Muscle layer of colon (tissue), 2 donors: ENCODE measurements around the gene POLR2E.
A peak's percentile ranks its signal among the peaks of the same experiment; 100 is the strongest.
"Not testable (repeated sequence)": the region's sequence is repeated elsewhere in the genome, so short reads cannot be mapped to it uniquely, and the experiment has no call there.

Experiments
- H3K27ac ChIP-seq: one replicate; pipeline ENCODE4 v1.7.0; 2013; ENCODE audit warnings: low read depth, mild to moderate bottlenecking, low read length, moderate library complexity
- H3K27me3 ChIP-seq, 2 donors: one replicate each; pipeline ENCODE4 v1.7.0; 2013; ENCODE audit warnings: low read length in 2 of 2, mild to moderate bottlenecking in 2 of 2; ENCODE audit not compliant: insufficient read depth in 2 of 2, control insufficient read depth in 1 of 2
- H3K36me3 ChIP-seq: one replicate; pipeline ENCODE4 v1.7.0; 2013; ENCODE audit warnings: mild to moderate bottlenecking, low read length; ENCODE audit not compliant: insufficient read depth
- H3K4me1 ChIP-seq: one replicate; pipeline ENCODE4 v1.7.0; 2013; ENCODE audit warnings: mild to moderate bottlenecking, low read length; ENCODE audit not compliant: insufficient read depth
- H3K4me3 ChIP-seq, 2 donors: one replicate each; pipeline ENCODE4 v1.7.0; 2013; ENCODE audit warnings: low read length in 2 of 2, low read depth in 1 of 2, mild to moderate bottlenecking in 1 of 2, moderate library complexity in 1 of 2
- H3K9ac ChIP-seq: one replicate; pipeline ENCODE4 v1.7.0; 2013; ENCODE audit warnings: low read length
- H3K9me3 ChIP-seq: one replicate; pipeline ENCODE4 v1.7.0; 2013; ENCODE audit warnings: mild to moderate bottlenecking, low read length
- donor health status: abdominal sarcoma.
- donor health status: Adenocarcinoma of cecum.

POLR2E gene

DNA sequence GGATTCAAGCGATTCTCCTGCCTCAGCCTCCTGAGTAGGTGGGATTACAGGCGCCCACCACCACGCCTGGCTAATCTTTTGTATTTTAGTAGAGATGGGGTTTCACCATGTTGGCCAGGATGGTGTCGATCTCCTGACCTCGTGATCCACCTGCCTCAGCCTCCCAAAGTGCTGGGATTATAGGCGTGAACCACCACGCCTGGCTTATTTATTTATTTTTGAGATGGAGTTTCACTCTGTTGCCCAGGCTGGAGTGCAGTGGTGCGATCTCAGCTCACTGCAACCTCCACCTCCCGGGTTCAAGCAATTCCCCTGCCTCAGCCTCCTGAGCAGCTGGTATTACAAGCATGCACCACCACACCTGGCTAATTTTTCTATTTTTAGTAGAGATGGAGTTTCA is 19.6 kb upstream of the POLR2E start:
- not testable (repeated sequence) for H3K27me3 ChIP-seq, H3K27ac ChIP-seq, H3K9me3 ChIP-seq, H3K4me3 ChIP-seq, H3K9ac ChIP-seq
- H3K4me1 ChIP-seq, result peaks cover 15% of the 10 kb centered on the region
- H3K36me3 ChIP-seq, result peaks cover 40% of the 10 kb centered on the region

DNA sequence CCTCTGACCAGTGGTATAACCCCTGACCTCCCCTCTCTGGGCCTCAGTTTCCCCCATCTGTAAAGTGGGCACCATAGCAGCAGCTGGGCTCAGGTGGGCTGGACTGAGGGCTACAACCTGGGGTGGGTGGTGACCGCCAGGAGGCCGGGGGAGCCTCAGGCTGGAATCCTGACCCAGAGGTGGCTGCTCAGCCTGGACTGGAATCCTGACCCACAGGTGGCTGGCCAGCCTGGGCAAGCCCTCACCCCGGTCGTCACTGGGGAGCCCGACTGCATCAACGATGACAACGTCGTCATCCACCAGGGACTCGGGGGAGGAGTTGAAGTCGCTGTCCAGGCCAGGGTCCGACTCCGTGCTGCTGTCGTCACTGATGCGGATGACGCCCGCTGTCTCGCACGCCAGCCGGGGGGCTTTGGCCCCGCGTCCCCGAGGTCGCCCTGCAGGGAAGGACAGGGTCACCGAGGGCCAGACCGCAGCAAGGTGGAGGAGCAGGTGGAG is 18.9 kb upstream of the POLR2E start:
- Histone ChIP-seq H3K27me3 (no peaks in the 10 kb centered on the region), H3K9ac (no peak overlapping the region), H3K4me3 (no peak overlapping the region), H3K36me3 (peaks cover 35% of the 10 kb centered on the region), H3K9me3 (no peaks in the 10 kb centered on the region), H3K4me1 (peaks cover 15% of the 10 kb centered on the region), H3K27ac (peak overlapping the region; percentile 59)

DNA sequence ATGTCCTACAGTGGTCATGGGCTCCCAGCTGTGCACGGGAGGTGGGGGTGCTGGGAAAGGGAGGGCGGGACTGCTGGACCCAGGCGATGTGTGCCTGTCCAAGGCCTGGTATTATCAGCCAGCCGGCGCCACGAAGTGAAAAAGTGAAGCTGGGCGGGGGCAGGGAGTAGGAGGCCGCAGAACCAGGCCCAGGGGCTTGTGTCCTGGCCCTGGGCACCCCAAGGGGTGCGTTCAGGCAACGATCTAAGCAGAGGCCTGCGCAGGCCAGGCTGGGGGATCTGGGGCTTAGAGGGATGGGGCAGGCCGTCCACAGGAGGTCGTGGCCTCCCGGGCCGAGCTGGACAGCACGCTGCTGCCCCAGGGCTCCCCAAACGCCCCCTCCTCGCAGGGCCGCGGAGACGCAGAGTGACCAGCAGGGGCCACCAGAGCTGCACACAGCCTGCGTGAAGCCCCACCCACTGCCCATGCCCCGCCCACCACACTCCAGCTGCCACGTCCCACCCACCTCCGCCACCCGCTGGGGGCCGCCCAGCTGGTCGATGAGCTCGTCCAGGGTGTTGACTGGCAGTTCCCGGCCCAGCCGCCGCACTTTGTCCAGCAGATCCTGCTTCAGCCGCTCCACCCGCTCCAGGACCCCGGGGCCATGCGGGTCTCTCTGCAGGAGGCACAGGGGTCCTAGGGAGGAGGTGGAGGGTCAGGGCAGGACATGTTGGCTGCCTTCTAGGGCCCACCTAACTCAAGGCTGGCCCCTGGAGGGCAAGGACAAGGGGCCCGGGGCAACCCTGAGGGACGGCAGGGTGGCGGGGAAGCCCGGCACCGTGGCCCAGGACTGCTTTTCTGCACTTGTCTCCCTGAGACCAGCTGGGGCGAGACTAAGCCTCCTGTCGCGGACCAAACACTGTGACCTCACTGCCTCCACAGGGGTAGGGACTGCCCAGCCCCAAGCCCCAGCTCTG is 18.1 kb upstream of the POLR2E start:
- Histone ChIP-seq H3K36me3 (peaks cover 28% of the 10 kb centered on the region), H3K4me1 (peaks cover 15% of the 10 kb centered on the region), H3K27me3 (no peaks in the 10 kb centered on the region), H3K9ac (no peak overlapping the region), H3K4me3 (no peak overlapping the region), H3K27ac (peak overlapping the region; percentile 59), H3K9me3 (no peaks in the 10 kb centered on the region)

DNA sequence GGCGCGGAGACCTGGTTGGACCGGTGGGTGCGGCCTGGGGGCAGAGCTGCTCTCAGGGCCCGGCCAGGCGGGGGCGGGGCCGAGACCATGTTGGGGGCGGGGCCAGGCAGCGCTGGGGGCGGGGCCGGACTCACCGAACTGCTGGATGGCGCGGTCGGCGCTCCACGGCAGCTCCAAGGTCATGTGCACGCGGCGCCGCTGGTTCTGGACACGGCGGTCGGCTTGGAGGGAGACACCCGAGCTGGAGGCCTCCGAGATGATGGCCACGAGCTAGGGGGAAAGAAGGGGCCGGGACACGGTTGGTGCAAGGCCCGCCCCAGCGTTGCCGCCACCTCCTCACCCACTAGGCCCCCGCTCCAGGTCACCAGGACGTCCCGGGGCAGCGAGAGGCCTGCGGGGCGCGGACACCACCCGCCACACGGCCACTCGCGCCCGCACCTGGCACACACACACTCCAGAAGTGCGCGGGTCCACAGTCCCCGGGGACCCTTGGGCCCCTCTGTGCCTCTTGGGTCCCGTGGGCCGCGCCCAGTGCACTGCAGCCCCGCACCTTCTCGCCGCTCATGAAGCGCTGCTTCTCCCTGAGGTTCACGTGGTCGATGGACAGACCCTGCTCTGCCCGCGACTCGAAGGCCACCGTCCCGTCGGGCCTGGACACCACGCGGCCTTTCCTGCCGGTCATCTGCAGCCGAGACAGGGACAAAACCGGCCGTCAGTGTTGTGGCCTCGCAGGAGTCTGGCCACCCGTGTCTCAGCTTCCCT is 17.3 kb upstream of the POLR2E start:
- peak overlapping the region; percentile 28 for H3K27ac ChIP-seq

DNA sequence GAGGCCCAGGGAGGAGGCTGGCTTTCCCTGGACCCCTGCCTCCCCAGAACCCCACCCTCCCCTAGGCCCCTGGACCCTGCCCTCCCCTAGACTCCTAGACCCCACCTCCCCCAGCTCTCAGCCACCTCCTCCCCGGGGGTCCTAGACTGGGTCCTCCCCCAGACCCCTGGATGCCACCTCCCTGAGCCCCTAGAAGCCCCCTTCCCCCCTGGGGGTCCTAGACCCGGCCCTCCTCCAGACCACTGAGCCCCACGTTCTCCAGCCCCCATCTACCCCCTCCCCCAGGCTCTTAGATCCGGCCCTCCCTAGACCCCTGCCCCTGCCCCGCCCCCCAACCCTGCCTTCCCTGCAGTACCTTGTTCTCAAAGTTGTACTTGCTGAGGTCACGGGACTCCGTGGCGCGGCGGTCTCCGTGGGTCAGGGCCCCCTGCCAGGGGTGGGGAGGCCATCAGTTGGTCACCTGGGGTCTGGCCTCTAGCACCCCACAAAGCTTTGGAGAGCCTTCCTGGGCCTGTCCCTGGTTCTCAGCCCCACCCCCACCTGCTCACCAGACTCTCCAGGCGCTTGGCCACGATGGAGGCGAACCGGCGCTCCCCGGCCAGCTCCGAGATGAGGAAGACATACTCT is 16.6 kb upstream of the POLR2E start:
- peaks cover 15% of the 10 kb centered on the region for H3K4me1 ChIP-seq
- H3K9ac ChIP-seq, result no peak overlapping the region
- no peaks in the 10 kb centered on the region for H3K9me3 ChIP-seq
- no peak overlapping the region for H3K4me3 ChIP-seq
- H3K27me3 ChIP-seq, result no peaks in the 10 kb centered on the region
- peaks cover 22% of the 10 kb centered on the region for H3K36me3 ChIP-seq
- peak overlapping the region; percentile 24 for H3K27ac ChIP-seq

More for the DNA sequence above, 17.3 kb upstream of the POLR2E start:
- H3K9ac ChIP-seq, result no peak overlapping the region
- H3K9me3 ChIP-seq, result no peaks in the 10 kb centered on the region
- peaks cover 15% of the 10 kb centered on the region for H3K4me1 ChIP-seq
- H3K27me3 ChIP-seq, result no peaks in the 10 kb centered on the region
- no peak overlapping the region for H3K4me3 ChIP-seq
- peaks cover 22% of the 10 kb centered on the region for H3K36me3 ChIP-seq

DNA sequence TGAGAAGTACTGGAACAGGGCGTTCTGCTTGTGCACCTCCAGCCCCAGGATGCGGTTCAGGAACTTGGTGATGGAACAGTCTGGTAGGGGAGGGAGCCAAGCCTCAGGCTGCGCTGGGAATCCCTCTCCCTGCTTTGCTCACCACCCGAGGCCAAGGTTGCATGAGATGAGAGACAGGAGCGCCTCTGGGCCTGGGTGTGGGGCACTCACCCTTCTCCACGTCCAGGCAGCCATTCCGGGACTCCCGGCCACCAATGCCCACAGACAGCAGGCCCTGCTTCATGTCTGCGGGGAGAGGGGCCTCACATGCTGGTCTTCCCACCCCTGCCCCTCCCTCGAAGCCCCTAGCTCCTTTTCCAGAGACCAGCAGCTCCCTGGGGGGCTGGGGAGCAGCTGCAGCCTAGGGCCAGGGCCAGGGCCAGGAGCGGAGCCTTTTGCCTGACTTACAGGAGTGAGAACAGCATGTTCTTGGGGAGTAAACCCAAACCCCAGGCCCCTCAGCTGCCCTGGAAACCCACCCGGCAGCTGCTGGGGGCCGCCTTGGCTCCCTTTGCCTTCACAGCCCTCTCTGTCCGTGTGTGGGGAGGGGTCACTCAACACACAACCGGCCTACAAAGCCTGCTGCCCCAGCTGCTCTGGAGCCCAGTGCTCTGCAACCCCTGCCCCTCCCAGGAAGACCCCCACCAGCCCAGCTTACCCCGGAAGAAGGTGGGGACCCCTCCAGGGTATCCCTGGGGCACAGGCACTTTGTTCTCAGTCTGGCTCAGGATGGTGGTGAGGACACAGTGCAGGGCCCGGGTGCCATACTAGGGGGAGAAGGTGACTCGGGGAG is 15.8 kb upstream of the POLR2E start:
- Histone ChIP-seq H3K27ac (peak overlapping the region; percentile 24), H3K9me3 (no peaks in the 10 kb centered on the region), H3K36me3 (peaks cover 22% of the 10 kb centered on the region)

DNA sequence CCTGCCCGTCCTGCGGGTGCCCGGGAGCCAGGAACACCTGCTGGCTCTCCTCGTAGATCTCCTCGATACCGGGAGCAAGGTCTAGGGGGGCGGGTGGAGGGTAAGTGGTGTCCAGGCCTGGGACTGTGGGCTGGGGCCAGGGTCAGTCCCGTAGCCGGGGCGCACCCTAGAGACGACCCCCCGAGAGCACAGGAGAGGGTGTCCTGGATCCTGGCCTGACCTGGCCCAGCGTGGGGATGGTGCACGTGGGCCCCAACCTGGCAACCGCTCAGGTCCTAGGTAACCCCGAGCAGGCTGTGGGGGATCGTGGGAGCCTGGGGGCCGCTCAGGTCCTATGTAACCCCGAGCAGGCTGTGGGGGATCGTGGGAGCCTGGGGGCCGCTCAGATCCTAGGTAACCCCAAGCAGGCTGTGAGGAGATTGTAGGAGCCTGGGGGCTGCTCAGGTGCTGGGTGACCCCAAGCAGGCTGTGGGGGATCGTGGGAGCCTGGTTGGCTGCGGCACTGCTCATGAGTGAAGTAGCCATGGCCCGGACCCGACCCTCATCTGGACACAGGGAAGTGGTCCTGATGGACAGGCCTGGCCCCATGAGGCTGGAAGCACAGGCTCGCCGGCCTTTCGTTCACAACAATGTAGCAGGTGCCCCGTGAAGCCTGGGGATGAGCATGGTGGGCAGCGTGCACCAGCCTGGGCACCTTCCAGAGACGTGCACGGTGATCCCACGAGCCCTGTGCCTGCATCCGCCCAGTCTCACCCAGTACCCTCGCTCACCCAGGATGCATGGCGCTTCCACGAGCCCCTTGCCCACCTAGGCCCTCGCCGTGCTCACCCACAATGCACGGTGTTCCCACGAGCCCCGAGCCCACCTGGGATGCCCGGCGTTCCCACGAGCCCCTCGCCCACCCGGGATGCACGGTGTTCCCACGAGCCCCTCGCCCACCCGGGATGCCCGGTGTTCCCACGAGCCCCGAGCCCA is 14.8 kb upstream of the POLR2E start:
- Histone ChIP-seq H3K9ac (no peak overlapping the region), H3K27me3 (no peaks in the 10 kb centered on the region), H3K4me1 (peaks cover 26% of the 10 kb centered on the region), H3K27ac (no peak overlapping the region), H3K4me3 (no peak overlapping the region), H3K9me3 (no peaks in the 10 kb centered on the region), H3K36me3 (peaks cover 24% of the 10 kb centered on the region)

More for the DNA sequence above, 15.8 kb upstream of the POLR2E start:
- Histone ChIP-seq H3K4me1 (peaks cover 19% of the 10 kb centered on the region), H3K27me3 (no peaks in the 10 kb centered on the region), H3K4me3 (no peak overlapping the region), H3K9ac (no peak overlapping the region)

DNA sequence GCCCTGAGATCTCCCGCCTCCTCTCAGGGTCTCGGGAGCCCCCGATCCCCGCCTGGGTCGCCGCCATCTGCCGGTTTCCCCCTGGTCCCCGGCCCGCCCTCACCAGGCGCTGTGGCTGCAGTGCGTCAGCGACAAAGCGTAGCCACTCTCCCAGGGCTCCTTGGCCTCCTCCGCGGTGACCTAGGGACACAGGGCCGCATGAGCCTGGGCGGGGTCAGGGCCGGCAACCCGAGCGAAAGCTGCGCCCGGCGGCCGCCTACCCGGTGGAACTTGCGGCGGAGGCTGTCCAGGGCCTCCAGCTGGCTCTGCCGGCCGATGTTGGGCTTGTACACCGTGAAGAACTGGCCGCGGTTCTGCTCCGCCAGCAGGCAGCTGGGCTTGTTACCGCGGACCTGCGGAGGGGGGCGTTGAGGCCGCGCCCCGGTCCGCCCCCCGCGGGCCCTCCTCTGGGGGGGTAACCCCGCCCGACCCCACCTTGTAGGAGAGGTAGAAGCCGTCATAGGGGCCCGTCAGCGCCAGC is 13.9 kb upstream of the POLR2E start:
- Histone ChIP-seq H3K27me3 (no peaks in the 10 kb centered on the region), H3K9ac (no peak overlapping the region), H3K9me3 (no peaks in the 10 kb centered on the region), H3K27ac (no peak overlapping the region), H3K36me3 (peaks cover 19% of the 10 kb centered on the region), H3K4me1 (peaks cover 26% of the 10 kb centered on the region), H3K4me3 (no peak overlapping the region)

DNA sequence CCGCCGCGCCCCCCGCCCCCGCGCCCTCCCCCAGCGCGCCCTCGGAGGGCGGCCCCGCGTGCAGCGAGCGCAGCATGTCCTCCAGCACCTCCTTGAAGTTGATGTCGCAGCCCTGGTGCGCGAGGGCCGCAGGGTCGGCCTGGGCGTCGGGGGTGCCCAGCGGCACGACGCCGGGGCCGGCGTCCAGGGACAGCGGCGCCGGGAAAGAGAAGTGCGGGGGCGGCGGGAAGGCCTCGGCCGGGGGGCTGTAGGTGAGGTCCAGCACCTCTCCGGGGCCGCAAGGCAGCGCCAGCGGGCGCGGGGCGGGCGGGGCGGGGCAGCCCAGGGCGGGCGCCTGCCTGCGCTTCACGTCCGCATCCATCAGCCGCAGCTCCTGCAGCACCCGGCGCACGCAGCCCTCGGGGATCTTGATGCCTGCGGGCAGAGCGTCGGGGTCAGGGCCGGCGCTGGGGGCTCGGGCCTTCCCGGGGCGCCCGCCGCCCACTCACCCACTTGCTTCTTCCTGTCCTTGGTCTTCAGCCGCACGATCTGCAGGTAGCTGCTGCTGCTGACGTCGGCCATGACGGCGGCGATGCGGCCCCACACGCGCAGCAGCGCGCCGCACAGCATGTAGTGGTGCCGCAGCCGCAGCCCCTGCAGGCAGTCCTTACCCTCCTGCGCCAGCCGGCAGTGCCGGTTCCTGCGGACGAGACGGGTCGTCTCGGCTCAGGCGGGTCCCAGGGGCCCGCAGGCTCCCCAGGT is 13.3 kb upstream of the POLR2E start:
- H3K27me3 ChIP-seq, result no peaks in the 10 kb centered on the region
- peaks cover 20% of the 10 kb centered on the region for H3K4me1 ChIP-seq
- H3K9ac ChIP-seq, result no peak overlapping the region
- no peaks in the 10 kb centered on the region for H3K9me3 ChIP-seq
- H3K4me3 ChIP-seq, result no peak overlapping the region
- H3K27ac ChIP-seq, result no peak overlapping the region
- H3K36me3 ChIP-seq, result peaks cover 16% of the 10 kb centered on the region
